PC-3 (cell line): ENCODE results near the gene SLCO1C1. TPM values are rescaled to one million over a fixed set of nuclear protein-coding genes. Genes with fewer than 3 reads are reported as not detected.

Source experiments
- ATAC-seq: fragments of 200-7000 bp; cut with Tn5 transposase; 2 replicates; pipeline ENCODE4 v1.9.1; 2020; ENCODE audit warnings: mild to moderate bottlenecking, moderate library complexity
- BruUV-seq: library from RNA; stranded (reverse); fragments of 400-500 nt; replicated peaks from 2 replicates; lab custom pipeline; 2021; lab: Mats Ljungman, UMichigan
- CTCF ChIA-PET: fragments of 300-600 bp; sonication (Branson Sonifier 250); formaldehyde crosslinking; loops from one replicate; lab custom pipeline; 2022; ENCODE audit warnings: antibody characterized with exemption; lab: Charles Lee
- POLR2A ChIA-PET: fragments of 300-600 bp; sonication (Branson Sonifier 250); formaldehyde crosslinking; loops from one replicate; lab custom pipeline; 2022; ENCODE audit warnings: antibody characterized with exemption; ENCODE audit not compliant: unreplicated experiment; lab: Charles Lee
- DNase-seq: peaks from one replicate; pipeline ENCODE4 v3.0.0-alpha.2; 2015
- H2AFZ ChIP-seq: fragments of 300-600 bp; sonication (generic); 2 replicates; pipeline ENCODE4 v1.6.0; 2016; ENCODE audit warnings: antibody characterized with exemption, low read length
- H3F3A ChIP-seq: fragments of 300-600 bp; sonication (generic); one replicate; pipeline ENCODE4 v1.6.0; 2017; ENCODE audit warnings: antibody characterized with exemption, low read length, control low read depth, mild to moderate bottlenecking; ENCODE audit not compliant: unreplicated experiment
- H3K27ac ChIP-seq: fragments of 300-600 bp; sonication (generic); 2 replicates; pipeline ENCODE4 v1.5.1; 2016; ENCODE audit warnings: mild to moderate bottlenecking, low read length
- H3K27me3 ChIP-seq: fragments of 300-600 bp; sonication (generic); 2 replicates; pipeline ENCODE4 v1.6.1; 2016; ENCODE audit warnings: low read length, mixed read lengths
- H3K36me3 ChIP-seq: fragments of 300-600 bp; sonication (generic); 2 replicates; pipeline ENCODE4 v1.6.1; 2016; ENCODE audit warnings: low read depth, mixed run types, low read length, mixed read lengths
- H3K4me1 ChIP-seq: fragments of 300-600 bp; sonication (generic); 2 replicates; pipeline ENCODE4 v1.5.1; 2016; ENCODE audit warnings: low read length; ENCODE audit not compliant: insufficient read depth
- H3K4me2 ChIP-seq: fragments of 300-600 bp; sonication (generic); 2 replicates; pipeline ENCODE4 v1.6.0; 2016; ENCODE audit warnings: low read length
- H3K4me3 ChIP-seq: fragments of 300-600 bp; sonication (generic); 2 replicates; pipeline ENCODE4 v1.5.1; 2016; ENCODE audit warnings: mild to moderate bottlenecking, low read length, mixed read lengths
- H3K79me2 ChIP-seq: fragments of 300-600 bp; sonication (generic); 2 replicates; pipeline ENCODE4 v1.6.1; 2017; ENCODE audit warnings: low read length, mixed read lengths
- H3K9ac ChIP-seq: fragments of 300-600 bp; sonication (generic); 2 replicates; pipeline ENCODE4 v1.6.0; 2016; ENCODE audit warnings: mild to moderate bottlenecking, low read length
- H3K9me2 ChIP-seq: fragments of 300-600 bp; sonication (generic); replicated peaks from 2 replicates; pipeline ENCODE4 v1.6.1; 2016; ENCODE audit warnings: mixed run types, low read length, mixed read lengths
- H3K9me3 ChIP-seq: fragments of 300-600 bp; sonication (generic); 2 replicates; pipeline ENCODE4 v1.6.1; 2016; ENCODE audit warnings: low read length, mixed read lengths
- H4K20me1 ChIP-seq: fragments of 300-600 bp; sonication (generic); 2 replicates; pipeline ENCODE4 v1.6.1; 2016; ENCODE audit warnings: low read length, mixed read lengths
- CTCF ChIP-seq: fragments of 300-600 bp; sonication (generic); conservative IDR thresholded peaks from 2 replicates; pipeline ENCODE4 v1.5.1; 2017; ENCODE audit warnings: antibody characterized with exemption, low read depth, mild to moderate bottlenecking, low read length
- EZH2 ChIP-seq: fragments of 300-600 bp; sonication (generic); IDR thresholded peaks from one replicate; pipeline ENCODE4 v1.6.1; 2017; ENCODE audit warnings: antibody characterized with exemption, mild to moderate bottlenecking, low read length; ENCODE audit not compliant: unreplicated experiment
- EZH2phosphoT487 ChIP-seq: fragments of 300-600 bp; sonication (generic); IDR thresholded peaks from 2 replicates; pipeline ENCODE4 v1.6.1; 2018; ENCODE audit warnings: mild to moderate bottlenecking, antibody characterized with exemption, low read length, borderline replicate concordance
- intact Hi-C: fragments of 100-400 bp; cut with micrococcal nuclease; formaldehyde crosslinking; loops from 2 replicates; pipeline ENCODE4 v1.9.0; 2023
- total RNA-seq: library from RNA; depleted of rRNA; stranded (reverse); fragments of >200 nt; gene quantifications from 2 replicates; pipeline ENCODE4 v1.2.3, GENCODE V29; 2014

SLCO1C1 gene
- total RNA-seq, 1 experiment from 2014 or later, result not detected

GRCh38 chr12:20681334-20681733, 13.8 kb upstream of the SLCO1C1 start:
- Histone ChIP-seq H3K4me1 (peaks cover 3% of the 10 kb centered on the region; the same call in 1 of the 2 replicates), H3K27ac (no peak overlapping the region), H3K36me3 (no peaks in the 10 kb centered on the region), H3K9me3 (no peaks in the 10 kb centered on the region), H2AFZ (no peak overlapping the region), H4K20me1 (no peaks in the 10 kb centered on the region), H3K27me3 (no peaks in the 10 kb centered on the region), H3K9ac (no peak overlapping the region), H3K79me2 (no peaks in the 10 kb centered on the region), H3K4me2 (no peak overlapping the region), H3F3A (no peaks in the 10 kb centered on the region), H3K4me3 (no peak overlapping the region), H3K9me2 (no peaks in the 10 kb centered on the region)
- intact Hi-C loops, result no loop called here
- BruUV-seq, result no TSS peak
- no peak for TF ChIP-seq EZH2
- no peak for TF ChIP-seq EZH2phosphoT487
- TF ChIP-seq CTCF, result no peak
- ATAC-seq (no peak), DNase-seq (no peak)
- POLR2A ChIA-PET, result no interaction called here
- CTCF ChIA-PET, result no interaction called here

- intact Hi-C loops, result no loop called here
- H2AFZ ChIP-seq, result no peak overlapping the region
- no peaks in the 10 kb centered on the region for H4K20me1 ChIP-seq
- no peaks in the 10 kb centered on the region for H3K9me2 ChIP-seq
- TF ChIP-seq EZH2phosphoT487 (no peak), CTCF (no peak), EZH2 (no peak)
- no peak overlapping the region for H3K9ac ChIP-seq
- H3K79me2 ChIP-seq, result no peaks in the 10 kb centered on the region
- H3K36me3 ChIP-seq, result no peaks in the 10 kb centered on the region
- H3F3A ChIP-seq, result no peaks in the 10 kb centered on the region
- ATAC-seq, result no peak
- H3K4me1 ChIP-seq, result no peaks in the 10 kb centered on the region
- DNase-seq, result no peak
- H3K27ac ChIP-seq, result no peak overlapping the region
- H3K27me3 ChIP-seq, result no peaks in the 10 kb centered on the region
- no peaks in the 10 kb centered on the region for H3K9me3 ChIP-seq
- H3K4me2 ChIP-seq, result no peak overlapping the region
- no peak overlapping the region for H3K4me3 ChIP-seq
- no TSS peak for BruUV-seq
- ChIA-PET POLR2A (no interaction called here), CTCF (no interaction called here)
Measured at GRCh38 chr12:20696181-20696905, 1.2 kb downstream of the SLCO1C1 start.

GRCh38 chr12:20701106-20701505, 6.0 kb downstream of the SLCO1C1 start:
- CTCF ChIA-PET, result no interaction called here
- H3K27ac ChIP-seq, result no peak overlapping the region
- H3K4me1 ChIP-seq, result no peaks in the 10 kb centered on the region
- no peak overlapping the region for H2AFZ ChIP-seq
- DNase-seq, result no peak
- H3K9me2 ChIP-seq, result no peaks in the 10 kb centered on the region
- H3K4me3 ChIP-seq, result no peak overlapping the region
- no peak overlapping the region for H3K4me2 ChIP-seq
- H3K27me3 ChIP-seq, result no peaks in the 10 kb centered on the region
- H3F3A ChIP-seq, result no peaks in the 10 kb centered on the region
- POLR2A ChIA-PET, result no interaction called here
- no peaks in the 10 kb centered on the region for H3K79me2 ChIP-seq
- H3K9me3 ChIP-seq, result no peaks in the 10 kb centered on the region
- TF ChIP-seq CTCF (no peak), EZH2 (no peak), EZH2phosphoT487 (no peak)
- intact Hi-C loops, result no loop called here
- no peak overlapping the region for H3K9ac ChIP-seq
- no peaks in the 10 kb centered on the region for H3K36me3 ChIP-seq
- H4K20me1 ChIP-seq, result no peaks in the 10 kb centered on the region
- BruUV-seq, result no TSS peak
- no peak for ATAC-seq
